GM18502 (cell line): ENCODE results near the gene PCTP.

ENCODE experiments used
- ATAC-seq: cut with Tn5 transposase; IDR thresholded peaks from one replicate; pipeline ENCODE4 v1.9.1; 2021; ENCODE audit warnings: mild to moderate bottlenecking; ENCODE audit not compliant: unreplicated experiment, poor library complexity

The PCTP gene

DNA sequence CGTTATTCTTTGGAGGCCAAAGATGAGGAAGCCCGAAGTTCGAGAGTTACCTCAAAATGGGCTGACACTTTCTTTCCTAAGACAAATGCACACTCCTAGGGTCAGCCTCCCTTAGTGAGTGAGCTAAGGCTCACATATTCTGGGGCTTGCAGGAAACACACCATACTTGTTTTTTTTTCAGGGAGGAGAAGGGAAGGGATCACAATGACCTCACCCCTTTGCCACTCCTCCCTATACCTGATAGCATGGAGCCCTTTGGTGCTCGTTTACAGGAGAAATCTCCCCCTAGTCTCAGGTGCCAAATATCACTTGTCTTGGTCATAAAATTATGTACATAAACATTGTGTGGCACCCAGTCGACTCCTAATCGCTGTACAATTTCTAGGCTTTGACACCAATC is 23.6 kb upstream of the PCTP start:
- ATAC-seq = no peak

DNA sequence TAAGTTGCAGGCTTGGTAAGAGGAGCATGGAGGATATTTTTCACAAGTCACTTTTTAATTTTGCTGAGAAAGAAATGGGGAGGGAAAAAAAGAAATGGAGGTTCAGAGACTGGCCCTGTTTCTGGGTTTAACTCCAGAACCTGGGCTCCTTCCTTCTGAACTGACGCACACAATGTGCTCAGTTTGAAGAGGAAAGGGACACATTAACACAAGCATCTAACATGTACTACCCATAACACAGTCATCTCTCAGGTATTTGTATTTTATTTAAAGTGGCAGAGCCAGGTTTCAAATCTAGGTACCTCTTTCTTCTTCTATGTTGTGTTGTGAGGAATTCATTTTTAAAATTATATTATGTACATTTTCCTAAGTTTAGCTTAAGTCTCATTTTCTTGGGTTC is 22.9 kb upstream of the PCTP start:
- no peak for ATAC-seq

DNA sequence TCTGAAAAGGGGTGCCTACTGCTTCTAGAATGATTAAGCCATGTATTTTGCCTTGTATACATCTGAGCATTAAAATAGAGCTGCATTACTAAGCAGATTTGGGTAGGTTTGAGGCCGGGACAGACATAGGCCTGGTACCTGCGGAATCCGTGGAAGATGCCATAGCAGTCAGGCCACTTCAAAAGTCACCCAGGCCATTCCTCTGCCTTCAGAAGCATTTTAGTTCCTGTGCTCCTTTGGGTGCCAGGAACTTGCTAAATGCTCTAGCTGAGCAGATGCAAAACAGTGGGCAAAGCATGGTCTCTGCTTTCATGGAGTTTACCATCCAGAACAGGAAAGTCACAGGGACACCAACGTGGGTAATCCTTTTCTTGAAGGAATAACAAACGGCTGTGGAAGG is 22.5 kb upstream of the PCTP start:
- no peak for ATAC-seq

DNA sequence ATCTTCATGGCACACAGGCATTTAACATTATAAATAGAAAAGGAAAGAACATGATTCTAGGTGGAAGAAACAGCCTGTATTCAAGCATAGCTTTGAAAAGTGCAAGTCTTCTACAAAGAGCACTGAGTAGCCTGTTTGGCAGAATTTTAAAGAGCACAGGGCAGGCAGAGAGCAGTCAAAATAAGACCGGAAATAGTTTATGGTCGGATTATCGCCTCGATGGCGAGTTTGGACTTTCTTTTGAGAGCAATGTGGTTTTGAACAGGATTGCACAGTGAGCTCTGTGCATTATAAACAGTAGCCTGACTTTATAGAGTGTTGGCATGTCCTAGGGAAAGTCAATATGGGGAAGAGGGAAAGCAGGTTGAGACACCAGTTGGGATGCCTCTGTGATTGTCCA is 22.0 kb upstream of the PCTP start:
- no peak for ATAC-seq

DNA sequence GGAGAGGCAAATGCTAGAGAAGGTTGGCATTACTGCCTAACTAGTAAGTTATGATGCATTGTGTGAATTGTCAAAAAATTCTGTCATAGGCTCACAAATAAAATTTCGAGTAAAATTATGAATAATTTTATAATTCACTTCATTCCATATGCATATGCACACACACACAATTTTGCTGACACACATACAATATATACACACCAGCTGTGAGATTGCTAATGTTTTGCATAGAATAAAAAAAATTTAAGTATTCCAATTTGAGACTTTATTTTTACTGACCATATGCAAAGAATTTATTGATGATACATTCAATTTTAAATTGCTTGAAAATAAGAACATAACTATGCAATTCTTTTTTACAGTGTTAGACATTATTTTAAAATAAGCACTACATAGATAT is 21.4 kb upstream of the PCTP start:
- no peak for ATAC-seq

DNA sequence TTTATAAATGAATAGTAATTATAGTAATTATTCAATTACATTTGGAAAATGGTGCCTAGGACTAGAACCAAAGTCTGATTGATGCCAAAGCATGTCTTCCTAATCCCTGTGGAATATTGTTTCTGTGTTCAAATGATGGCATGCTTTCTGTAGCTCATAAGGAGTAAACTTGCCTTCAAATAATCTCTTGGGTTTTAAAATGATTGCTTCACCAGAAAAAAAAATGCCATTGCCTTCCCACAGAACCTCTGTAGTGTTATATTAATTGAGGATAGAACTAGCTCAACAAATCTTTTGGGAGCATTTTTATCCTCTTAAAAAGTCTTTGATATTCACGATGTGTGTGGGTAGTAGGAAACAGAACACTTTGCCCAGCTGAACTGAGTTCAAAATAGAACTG is 20.5 kb upstream of the PCTP start:
- no peak for ATAC-seq

DNA sequence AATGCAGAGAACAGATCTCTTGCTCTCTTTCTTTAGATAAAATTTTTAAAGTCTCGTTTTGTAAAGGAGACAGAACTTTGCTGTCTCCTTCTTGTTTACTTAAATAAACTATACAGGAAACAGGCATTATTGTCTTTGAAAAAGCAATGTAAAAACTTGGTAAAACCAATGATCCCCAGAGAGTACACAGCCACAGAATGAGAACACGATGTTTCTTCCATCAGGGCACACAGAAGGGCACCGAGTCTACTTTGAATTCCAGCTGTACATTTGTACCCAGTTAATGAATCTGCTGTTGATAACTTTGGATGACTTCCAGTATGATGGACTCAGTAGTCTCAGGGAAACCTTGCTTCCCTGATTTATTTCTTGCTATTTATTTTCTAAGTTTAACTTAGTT is 20.0 kb upstream of the PCTP start:
- no peak for ATAC-seq

DNA sequence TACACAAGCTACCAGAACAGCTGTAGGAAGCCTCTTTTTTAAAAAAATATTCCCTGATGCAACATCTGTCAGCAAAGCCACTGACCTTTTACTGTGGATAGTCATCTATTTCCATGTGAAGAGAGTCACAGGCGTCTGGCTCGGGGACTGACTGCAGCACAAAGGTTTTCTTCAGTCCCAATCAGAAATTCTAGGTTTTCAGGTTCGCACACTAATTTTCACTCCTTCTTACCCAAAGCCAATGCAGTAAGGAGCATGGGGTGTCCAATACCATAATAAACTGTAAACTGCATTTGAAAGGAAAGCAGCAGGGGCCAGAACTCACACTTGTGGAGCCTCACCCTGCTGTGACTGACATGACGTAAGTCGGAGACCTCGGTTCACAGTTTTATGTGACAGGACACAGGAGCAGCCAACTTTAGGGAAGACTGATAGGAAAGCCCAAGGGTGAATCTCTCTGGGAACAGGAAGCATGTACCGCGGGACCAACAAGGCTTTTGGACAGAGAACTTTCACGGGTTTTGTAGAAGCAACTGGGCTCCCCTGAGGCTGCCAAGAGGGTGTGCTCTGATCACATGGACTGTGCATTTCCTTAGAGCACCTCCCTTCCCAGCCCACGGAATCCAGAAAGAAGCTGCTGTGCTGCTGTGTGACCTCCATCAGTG is 19.1 kb upstream of the PCTP start:
- ATAC-seq = no peak

DNA sequence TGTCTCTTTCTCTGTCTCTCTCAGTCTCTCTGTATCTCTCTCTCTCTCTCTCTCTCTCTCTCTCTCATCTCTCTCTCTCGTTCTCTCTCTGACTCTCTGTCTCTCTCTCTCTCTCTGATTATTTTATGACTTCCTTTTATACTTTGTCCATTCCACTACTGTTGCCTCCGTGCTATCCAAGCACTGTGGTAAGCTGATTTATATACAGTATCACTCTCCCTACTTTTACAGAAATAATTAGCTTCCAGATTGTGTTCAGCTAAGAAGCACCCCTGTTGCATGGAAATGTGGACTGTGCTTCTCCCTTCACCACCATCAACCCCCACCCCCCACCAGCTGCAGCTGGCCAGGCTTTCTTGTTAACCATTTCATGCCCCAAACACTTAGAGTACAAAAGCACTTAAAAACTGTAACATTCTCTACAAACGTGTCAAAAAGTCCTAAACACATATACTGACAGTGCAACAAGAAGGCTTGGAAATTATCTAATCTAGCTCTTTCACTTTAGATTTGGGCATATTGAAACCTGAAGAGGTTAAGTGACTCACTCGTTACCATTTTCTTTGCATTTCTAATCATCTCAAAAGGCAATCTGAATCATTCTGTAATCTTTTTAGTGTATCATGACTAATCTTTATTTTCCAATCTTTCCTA is 16.6 kb upstream of the PCTP start:
- ATAC-seq = peak; percentile 63

DNA sequence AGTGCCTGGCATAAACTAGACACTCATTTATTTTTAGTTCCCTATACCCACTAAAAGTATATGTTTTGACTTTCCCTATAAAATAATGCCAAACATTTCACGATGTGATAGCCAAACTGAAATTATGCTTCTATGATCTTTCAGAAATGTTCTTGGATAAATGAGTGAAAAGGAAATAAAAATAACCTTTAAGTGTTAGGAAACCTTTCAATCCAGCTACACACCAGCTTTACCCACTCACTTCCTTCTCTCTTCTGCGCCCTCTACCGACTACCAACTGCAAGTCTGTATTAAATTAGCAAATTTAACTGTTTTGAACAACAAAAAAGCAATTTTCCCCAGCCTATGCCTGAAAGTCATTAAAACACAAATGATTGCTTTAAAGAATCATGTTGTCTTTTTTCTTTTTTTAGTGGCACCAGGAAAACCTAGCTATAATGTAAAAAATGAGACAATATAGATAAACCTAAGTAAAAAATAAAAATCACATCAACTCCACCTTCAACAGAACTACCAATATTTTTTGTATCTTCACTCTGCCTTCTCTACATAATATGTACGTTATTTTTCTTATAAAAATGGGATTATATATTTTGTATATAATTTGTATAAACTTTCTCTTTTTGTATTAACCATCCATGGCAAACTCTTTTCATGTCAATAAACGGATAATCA is 15.0 kb upstream of the PCTP start:
- no peak for ATAC-seq

DNA sequence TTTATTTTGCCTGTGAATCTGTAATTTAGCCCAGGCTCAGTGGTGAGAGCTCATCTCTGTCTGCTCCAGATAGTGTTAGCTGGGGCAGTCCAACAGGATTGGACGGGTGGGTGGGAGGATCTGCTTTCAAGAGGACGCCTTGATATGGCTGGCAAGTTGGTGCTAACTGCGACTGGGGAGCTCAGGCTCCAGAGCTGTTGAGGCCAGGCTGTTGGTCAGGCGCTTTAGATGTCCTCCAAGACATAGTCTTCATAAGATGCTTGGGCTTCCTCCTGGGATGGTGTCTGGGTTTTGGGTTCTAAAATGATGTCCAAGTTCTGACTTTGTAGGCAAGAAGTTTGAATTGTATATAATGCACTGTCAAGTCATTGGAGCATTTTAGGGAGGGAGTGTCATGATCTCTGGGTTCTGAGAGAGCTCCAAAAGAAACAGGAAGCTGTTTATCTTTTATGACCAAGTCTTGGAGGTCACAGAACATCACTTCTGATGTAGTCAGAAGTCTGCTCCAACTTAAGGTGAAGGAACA is 12.8 kb upstream of the PCTP start:
- no peak for ATAC-seq

DNA sequence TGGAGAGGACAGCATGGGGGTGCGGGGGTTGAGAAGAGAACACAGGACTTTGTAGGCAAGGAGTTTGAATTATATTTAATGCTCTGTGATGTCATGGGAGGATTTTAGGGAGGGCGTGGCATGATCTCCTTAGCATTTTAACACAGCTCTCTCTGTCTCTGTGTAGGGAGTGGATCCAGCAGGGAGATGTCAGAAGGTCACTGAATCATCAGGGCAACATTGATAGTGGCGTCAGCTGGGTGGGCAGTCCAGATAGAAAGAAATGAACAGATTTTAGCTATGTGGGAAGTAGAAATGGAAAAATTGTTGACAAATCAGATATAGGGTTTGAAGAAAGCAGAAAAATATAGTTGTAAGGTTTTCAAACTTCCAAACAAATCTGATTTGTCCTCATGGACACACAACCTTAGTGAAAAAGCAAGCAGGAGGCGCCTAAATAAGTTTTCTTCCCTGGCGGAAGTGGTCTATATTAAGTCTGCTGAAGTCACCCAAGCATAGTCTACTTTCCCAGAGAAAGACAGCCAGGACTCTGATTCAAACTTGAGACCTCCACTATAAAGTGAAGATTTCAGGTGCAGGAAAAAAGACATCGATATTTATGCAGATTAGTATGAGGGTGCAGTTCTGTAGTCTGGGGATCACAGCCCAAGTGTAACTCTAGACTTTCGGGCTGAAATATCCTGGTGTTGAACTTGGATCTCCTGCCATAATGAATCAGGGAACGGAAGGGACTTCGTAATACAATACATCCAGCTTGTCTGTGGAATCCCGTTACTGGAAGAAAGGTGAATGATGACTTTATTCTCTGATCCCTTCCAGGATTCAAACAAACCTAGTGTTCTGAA is 10.1 kb upstream of the PCTP start:
- no peak for ATAC-seq

DNA sequence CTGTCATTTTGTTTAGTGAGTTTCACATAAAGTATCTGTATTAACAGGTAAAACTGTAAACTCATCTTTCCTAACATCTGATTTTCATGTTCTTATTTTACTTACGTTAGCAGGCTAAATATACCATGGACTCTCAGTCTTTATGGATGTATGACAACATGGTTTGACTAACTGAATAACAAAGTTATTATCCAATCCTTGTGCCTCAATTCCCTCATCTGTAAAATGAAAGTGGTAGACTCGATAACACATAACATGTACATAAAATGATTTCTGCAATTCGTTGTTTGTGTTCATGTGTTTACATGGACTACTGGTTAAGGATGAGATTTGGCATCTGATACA is 9.5 kb upstream of the PCTP start:
- no peak for ATAC-seq

DNA sequence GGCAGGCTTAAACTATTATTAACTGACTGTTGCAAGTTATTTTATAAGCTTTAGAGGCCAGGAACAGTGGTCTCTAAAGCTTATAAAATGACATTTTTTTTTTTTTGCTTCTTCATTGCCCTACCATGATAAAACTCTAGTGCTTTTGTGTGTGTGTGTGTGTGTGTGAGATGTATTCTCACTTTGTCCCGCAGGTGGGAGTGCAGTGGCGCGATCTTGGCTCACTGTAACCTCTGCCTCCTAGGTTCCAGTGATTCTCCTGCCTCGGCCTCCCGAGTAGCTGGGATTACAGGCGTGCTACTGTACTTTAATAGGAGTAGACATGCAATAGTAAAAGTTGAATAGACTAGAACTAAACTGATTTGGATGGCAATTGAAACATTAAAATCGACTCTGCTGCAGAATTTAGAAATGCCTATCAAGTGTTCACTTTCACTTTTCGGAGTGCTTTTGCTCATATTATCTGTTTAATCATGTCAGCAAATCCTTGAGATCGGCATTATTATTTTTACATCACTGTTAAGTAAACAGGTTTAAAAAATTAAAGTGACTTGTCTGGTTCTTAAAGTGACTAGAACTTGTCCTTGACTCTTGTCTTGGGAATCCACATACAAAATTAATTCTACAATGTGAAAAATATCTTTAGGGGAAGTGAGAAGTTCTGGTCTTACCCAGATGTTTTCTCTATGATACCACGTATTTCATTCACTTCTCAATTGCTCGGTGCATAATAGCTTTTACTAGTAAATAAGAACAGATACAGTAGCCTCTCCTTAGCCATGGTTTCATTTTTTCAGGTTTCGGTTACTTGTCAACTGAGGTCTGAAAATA is 8.4 kb upstream of the PCTP start:
- ATAC-seq = peak; percentile 96

DNA sequence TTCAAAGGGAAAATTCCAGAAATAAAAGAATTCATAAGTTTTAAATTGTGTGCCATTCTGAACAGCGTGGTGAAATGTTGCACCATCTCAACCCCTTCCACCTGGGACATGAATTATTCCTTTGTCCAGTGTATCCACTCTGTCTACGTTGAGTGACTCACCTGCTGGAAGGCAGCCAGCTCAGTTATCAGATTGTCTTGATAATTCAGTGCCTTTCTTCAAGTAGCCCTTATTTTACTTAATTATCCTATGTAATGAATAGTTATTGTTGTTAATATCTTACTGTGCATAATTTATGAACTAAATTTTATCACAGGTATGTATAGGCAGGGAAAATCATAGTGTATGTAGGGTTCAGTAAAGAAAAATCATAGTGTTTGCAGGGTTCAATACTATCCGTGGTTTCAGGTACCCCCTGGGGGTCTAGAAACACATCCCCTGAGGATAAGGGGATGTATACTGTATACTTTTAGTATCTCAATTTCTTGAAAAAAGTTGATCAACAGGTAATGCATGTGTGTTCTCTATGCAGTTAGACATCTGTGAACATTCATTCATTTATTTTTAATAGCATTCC is 7.7 kb upstream of the PCTP start:
- ATAC-seq = peak; percentile 48

DNA sequence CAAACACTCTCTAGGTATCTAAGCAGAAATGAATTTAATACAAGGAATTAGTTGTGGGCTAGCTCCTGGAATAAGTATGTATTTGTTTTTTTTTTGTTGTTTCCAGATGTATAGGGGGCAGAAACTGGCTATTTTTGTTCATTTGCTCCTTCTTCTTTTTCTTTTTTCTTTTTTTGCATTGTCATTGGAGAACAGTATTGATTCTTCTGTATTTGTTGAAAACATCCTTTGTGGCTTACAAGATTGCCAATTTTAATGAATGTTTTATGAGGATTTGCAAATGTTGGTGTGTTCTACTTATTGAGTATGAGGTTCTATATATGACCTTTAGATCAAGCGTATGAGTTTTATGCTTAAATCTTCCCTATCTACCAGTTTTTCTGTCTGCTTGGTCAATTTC is 5.6 kb upstream of the PCTP start:
- ATAC-seq = no peak

DNA sequence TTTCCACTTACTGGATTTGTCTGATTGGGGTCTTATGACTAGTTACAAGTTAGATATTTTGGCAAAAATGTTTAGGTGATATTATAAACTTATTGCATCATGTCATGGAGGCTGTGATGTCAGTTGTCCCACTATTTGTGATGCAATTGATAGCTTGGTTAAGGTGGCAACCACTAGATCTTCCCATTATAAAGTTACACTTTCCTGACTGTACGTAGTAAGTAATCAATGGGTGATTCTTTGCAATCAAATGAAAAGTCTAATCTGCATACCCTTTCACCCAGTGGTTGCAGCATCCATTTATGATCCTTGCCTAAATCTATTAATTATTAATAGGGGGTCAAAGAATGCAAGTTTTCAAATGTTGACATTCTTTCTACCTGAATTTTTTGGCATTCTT is 4.4 kb upstream of the PCTP start:
- no peak for ATAC-seq

DNA sequence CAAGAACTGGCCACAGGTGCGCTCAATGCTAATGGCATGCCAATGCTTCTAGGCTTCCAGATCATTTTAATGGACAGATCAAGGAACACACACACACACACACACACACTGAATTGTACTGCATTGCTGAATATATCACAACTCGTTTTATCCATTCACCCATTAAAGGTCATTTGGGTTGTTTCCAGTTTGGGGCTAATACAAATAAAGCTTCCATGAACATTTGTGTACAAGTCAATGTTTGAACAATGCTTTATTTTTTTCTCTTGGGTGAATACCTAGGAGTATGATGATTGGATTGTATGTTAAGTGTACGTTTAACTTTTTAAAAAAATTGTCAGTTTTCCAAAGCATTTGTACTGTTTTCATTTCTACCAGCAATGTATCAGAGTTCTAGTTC is 3.6 kb upstream of the PCTP start:
- ATAC-seq = no peak

DNA sequence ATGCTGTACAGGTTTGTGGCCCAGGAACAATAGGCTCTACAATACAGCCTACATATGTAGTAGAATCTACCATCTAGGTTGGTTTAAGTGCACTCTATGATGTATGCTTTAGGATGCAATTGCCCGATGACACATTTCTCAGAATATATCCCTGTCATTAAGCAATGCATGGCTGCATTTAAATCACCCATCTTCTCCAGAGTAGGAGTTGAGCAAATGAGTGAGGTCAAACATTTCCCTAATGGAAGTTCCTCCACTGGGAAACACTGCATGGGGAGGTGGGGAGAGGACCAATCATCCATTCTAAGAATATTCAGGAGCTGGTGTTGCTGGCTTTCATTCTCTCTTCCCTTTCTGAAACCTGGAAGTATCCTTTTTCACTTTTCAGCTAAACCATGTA is 2.0 kb upstream of the PCTP start:
- no peak for ATAC-seq

DNA sequence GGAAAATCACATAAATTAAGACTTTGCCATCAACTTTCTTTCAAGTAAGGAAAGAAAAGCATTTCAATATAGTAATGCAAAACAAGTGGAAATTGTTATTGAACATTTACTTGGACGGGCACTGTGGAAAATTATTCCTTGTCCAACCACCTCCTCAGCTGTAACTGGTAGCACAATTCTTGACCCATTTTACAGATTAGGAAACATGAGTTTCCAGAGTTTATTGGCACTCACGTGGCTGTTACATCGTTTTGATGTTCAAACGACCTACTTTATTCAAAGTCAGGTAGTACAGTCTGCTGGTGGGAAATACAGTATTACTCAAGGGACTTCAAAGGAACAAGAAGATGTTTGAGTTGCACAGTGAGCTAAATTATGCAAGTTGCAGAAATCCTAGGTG is 866 bp upstream of the PCTP start:
- no peak for ATAC-seq
